MM.1S (cell line): Measurements from ENCODE around the gene MICAL2.

Source experiments
- EZH2phosphoT487 ChIP-seq: fragments of 300-600 bp; sonication (generic); IDR thresholded peaks from 2 replicates; pipeline ENCODE4 v1.6.1; 2018; ENCODE audit warnings: antibody characterized with exemption, low read length
- TF ChIP-seq, protein P1 (sequence below): fragments of 300-600 bp; sonication (generic); IDR thresholded peaks from 2 replicates; pipeline ENCODE4 v1.5.1; 2016; ENCODE audit warnings: antibody characterized with exemption, low read length, mixed read lengths

DNA sequence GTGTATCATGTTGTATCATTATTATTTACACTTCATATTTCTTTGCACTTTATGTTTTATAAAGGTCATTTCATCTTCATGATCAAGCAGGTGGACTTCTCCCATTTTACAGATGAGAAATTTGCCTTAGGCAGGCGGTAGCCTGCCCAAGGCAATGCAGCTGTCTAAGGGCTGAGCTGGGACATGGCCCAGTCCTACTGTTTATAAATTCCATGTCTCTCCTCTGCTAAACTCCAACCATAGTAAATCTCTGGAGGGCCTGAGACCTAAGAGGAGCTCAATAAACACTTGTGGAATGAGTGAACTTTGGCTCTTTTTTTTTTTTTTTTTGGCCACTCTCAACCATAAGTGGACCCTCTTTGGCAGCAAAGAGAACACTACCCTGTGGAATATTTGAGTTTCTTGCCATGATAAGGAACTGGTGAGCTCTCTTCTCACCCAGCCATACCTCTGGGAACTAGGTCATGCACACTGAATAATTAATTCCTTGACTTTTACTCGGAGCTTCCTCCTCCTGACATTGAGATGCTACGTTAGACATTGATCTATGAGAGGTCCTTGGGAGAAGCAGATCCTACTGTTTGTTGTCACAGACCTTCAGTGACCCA, 29.9 kb downstream of the MICAL2 start:
- TF ChIP-seq, protein P1, sequence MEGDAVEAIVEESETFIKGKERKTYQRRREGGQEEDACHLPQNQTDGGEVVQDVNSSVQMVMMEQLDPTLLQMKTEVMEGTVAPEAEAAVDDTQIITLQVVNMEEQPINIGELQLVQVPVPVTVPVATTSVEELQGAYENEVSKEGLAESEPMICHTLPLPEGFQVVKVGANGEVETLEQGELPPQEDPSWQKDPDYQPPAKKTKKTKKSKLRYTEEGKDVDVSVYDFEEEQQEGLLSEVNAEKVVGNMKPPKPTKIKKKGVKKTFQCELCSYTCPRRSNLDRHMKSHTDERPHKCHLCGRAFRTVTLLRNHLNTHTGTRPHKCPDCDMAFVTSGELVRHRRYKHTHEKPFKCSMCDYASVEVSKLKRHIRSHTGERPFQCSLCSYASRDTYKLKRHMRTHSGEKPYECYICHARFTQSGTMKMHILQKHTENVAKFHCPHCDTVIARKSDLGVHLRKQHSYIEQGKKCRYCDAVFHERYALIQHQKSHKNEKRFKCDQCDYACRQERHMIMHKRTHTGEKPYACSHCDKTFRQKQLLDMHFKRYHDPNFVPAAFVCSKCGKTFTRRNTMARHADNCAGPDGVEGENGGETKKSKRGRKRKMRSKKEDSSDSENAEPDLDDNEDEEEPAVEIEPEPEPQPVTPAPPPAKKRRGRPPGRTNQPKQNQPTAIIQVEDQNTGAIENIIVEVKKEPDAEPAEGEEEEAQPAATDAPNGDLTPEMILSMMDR = no peak
- TF ChIP-seq EZH2phosphoT487 = no peak
